ENCODE data around the gene NMU.
"Not testable (repeated sequence)": the region's sequence is repeated elsewhere in the genome, so short reads cannot be mapped to it uniquely, and the experiment has no call there.

NMU gene

GRCh38 chr4:55618546-55619143 is 17.5 kb downstream of the NMU start:
- DNase-seq, result no peak

- DNase-seq, result no peak
Observed at GRCh38 chr4:55617587-55618197, 18.4 kb downstream of the NMU start.

GRCh38 chr4:55615008-55615407 is 21.1 kb downstream of the NMU start:
- no peak for DNase-seq

- DNase-seq, result no peak
Observed at GRCh38 chr4:55613621-55614020, 22.5 kb downstream of the NMU start.

GRCh38 chr4:55612341-55612740 is 23.8 kb downstream of the NMU start:
- DNase-seq, result no peak

GRCh38 chr4:55611358-55612059 is 24.6 kb downstream of the NMU start:
- DNase-seq, result no peak

- no peak for DNase-seq
Observed at GRCh38 chr4:55610381-55610780, 25.7 kb downstream of the NMU start.

GRCh38 chr4:55609393-55609866 is 26.7 kb downstream of the NMU start:
- no peak for DNase-seq

- no peak for DNase-seq
Observed at GRCh38 chr4:55608591-55608990, 27.5 kb downstream of the NMU start.

- no peak for DNase-seq
Observed at GRCh38 chr4:55604996-55605395, 31.1 kb downstream of the NMU start.

- DNase-seq, result no peak
Observed at GRCh38 chr4:55600640-55601039, 35.5 kb downstream of the NMU start.

- no peak for DNase-seq
Observed at GRCh38 chr4:55598641-55599040, 37.5 kb downstream of the NMU start.

GRCh38 chr4:55592014-55592413 is 44.1 kb downstream of the NMU start, which contains the start of gene PDCL2:
Gene PDCL2 (minus strand): TSS chr4:55592245. CDS start chr4:55592109, 136 bp downstream.
- DNase-seq, result no peak

- no peak for DNase-seq
Observed at GRCh38 chr4:55588160-55588559, 47.9 kb downstream of the NMU start.

GRCh38 chr4:55582773-55583172 is 53.3 kb downstream of the NMU start:
- not testable (repeated sequence) for DNase-seq

- DNase-seq, result no peak
Observed at GRCh38 chr4:55578341-55579010, 57.6 kb downstream of the NMU start.

- no peak for DNase-seq
Observed at GRCh38 chr4:55575513-55575912, 60.6 kb downstream of the NMU start.

GRCh38 chr4:55574252-55574651 is 61.8 kb downstream of the NMU start:
- DNase-seq, result no peak

GRCh38 chr4:55571806-55572205 is 64.3 kb downstream of the NMU start:
- no peak for DNase-seq

GRCh38 chr4:55568905-55569504 is 67.1 kb downstream of the NMU start:
- no peak for DNase-seq

- no peak for DNase-seq
Observed at GRCh38 chr4:55561889-55562288, 74.2 kb downstream of the NMU start.

- DNase-seq, result no peak
Observed at GRCh38 chr4:55560096-55560495, 76.0 kb downstream of the NMU start.

GRCh38 chr4:55554453-55555030 is 81.6 kb downstream of the NMU start:
- DNase-seq, result no peak

Data from NCI-H748 treated with DMSO at 0.1 percent for 48 hours (cell line).